Lung (tissue), 12 donors: ENCODE results near the gene AKT2. TPM values are rescaled to one million over a fixed set of nuclear protein-coding genes. Genes with fewer than 3 reads are reported as not detected.

Experiments used
- ATAC-seq: fragments of 200-7000 bp; cut with Tn5 transposase; one replicate; pipeline ENCODE4 v1.9.1; 2020; ENCODE audit warnings: moderate number of reproducible peaks; ENCODE audit not compliant: insufficient read depth, low FRiP score
- DNase-seq, 3 donors: peaks; one replicate each; pipeline ENCODE4 v3.0.0-alpha.2; 2013 to 2017
- H3K27ac ChIP-seq, 2 donors: one replicate each; pipeline ENCODE4 v1.5.1; 2013; ENCODE audit warnings: mild to moderate bottlenecking in 2 of 2, moderate library complexity in 2 of 2, control low read depth in 1 of 2, inconsistent platforms in 1 of 2, low read depth in 1 of 2, low read length in 1 of 2
- H3K27me3 ChIP-seq, 3 donors: one replicate each; pipeline ENCODE4 v1.5.1; 2013; ENCODE audit warnings: low read length in 2 of 3; ENCODE audit not compliant: control insufficient read depth in 3 of 3, insufficient read depth in 3 of 3
- H3K36me3 ChIP-seq, 4 donors: one replicate each; pipeline ENCODE4 v1.5.1; 2013; ENCODE audit warnings: low read length in 4 of 4, mild to moderate bottlenecking in 1 of 4, moderate library complexity in 1 of 4; ENCODE audit not compliant: control insufficient read depth in 4 of 4, insufficient read depth in 4 of 4
- H3K4me1 ChIP-seq, 5 donors: one replicate each; pipeline ENCODE4 v1.5.1; 2013; ENCODE audit warnings: low read length in 5 of 5, mild to moderate bottlenecking in 2 of 5, moderate library complexity in 1 of 5; ENCODE audit not compliant: control insufficient read depth in 5 of 5, insufficient read depth in 5 of 5
- H3K4me3 ChIP-seq: one replicate; pipeline ENCODE4 v1.5.1; 2013; ENCODE audit warnings: mild to moderate bottlenecking, control low read depth, moderate library complexity
- H3K9ac ChIP-seq, 2 donors: one replicate each; pipeline ENCODE4 v1.5.1; 2013; ENCODE audit warnings: low read length in 2 of 2, control low read depth in 1 of 2; ENCODE audit not compliant: insufficient read depth in 1 of 2
- H3K9me3 ChIP-seq, 4 donors: one replicate each; pipeline ENCODE4 v1.5.1; 2013; ENCODE audit warnings: low read length in 3 of 4, mild to moderate bottlenecking in 1 of 4, moderate library complexity in 1 of 4; ENCODE audit not compliant: control insufficient read depth in 4 of 4, insufficient read depth in 3 of 4
- WGBS, 2 donors: extraction: QIAGEN DNeasy Blood & Tissue Kit; methylation state at CpG; one replicate each; pipeline ENCODE4 v1.1.7; 2013; 5-methylcytosine and 5-hydroxymethylcytosine counted together
- polyA plus RNA-seq, 2 donors: library from polyadenylated mRNA; stranded (reverse); fragments of 200-250 nt; gene quantifications; one replicate each; pipeline ENCODE4 v1.2.1, GENCODE V29; 2013
- total RNA-seq, 2 donors: library from RNA; depleted of rRNA in 1 of 2; stranded (reverse); fragments of >200 nt in 1 of 2; gene quantifications; one replicate each; pipeline ENCODE4 v1.2.1, GENCODE V29; 2014 to 2021
- TF ChIP-seq, protein P1 (sequence below): IDR thresholded peaks from 2 replicates; pipeline ENCODE4 v1.5.1; 2012; ENCODE audit warnings: mild to moderate bottlenecking; ENCODE audit errors: control extremely low read depth, extremely low read depth
- donor health status: control.
- donor health status: control.
- donor health status: Bipolar disorder and iron deficiency.
- donor health status: healthy.
- donor health status: DM: yes; HTN: yes; CAD: no.

AKT2 gene
- total and polyA plus RNA-seq, 4 donors = 62.3 to 138 (median 93.1) TPM

GRCh38 chr19:40280608-40281221 lies 4.4 kb downstream of the AKT2 start:
- ATAC-seq = no peak
- peak overlapping the region in 1 of 2 donors; percentile 42 for H3K27ac ChIP-seq
- H3K9ac ChIP-seq = no peak overlapping the region

DNA sequence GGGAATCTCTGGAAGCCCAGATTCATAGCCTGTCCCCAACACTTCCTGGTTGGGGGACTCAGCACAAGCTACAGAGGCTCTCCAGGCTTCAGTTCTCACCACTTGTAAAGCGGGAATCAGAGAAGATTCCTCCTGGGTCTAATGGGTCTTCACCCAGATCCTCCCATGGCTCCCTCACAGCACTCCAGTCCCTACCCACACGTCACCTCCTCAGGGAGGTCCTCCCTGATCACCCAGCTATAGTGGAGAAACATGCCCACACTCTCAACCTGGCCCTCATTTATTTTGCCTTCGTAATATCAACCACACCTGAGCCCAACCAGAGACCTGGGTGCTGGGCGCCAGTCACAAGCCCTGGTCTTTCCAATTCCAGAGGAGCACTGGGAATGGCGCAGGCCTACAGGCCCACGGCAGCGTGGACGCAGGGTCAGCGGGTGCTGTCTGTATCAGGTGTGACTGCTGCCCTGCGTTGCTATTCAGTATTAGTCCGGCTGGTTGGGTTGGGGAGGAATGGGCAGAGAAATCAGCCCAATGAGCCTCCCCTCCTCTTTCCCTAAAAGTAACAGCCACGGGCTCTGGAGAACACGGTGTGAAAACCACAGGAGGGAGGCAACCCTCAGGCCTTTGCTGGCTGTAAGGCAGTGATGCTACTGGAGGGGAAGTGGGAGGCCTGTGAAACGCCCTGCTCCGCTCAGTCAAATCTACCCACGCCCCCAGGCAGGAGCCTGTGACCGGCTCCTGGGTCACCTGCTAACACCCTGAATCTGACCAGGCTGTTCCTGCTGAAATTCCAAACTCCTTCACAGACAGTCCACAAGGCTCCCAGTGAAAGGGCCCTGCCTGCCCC lies 5.2 kb downstream of the AKT2 start:
- H3K4me3 ChIP-seq = no peak overlapping the region
- H3K27me3 ChIP-seq = no peaks in the 10 kb centered on the region
- H3K27ac ChIP-seq = peak overlapping the region; percentile 16 to 42
- H3K9ac ChIP-seq = peak overlapping the region in 1 of 2 donors; percentile 63
- H3K9me3 ChIP-seq = no peaks in the 10 kb centered on the region
- 65 to 83% methylated on average over 17 of the region's 17 CpGs for WGBS, 2 donors
- H3K4me1 ChIP-seq = peaks cover 18 to 48% (median 20%) of the 10 kb centered on the region in 5 donors
- ATAC-seq (no peak), DNase-seq (no peak)
- peaks cover 0 to 7% (median 3%) of the 10 kb centered on the region in 4 donors for H3K36me3 ChIP-seq
- TF ChIP-seq, protein P1, sequence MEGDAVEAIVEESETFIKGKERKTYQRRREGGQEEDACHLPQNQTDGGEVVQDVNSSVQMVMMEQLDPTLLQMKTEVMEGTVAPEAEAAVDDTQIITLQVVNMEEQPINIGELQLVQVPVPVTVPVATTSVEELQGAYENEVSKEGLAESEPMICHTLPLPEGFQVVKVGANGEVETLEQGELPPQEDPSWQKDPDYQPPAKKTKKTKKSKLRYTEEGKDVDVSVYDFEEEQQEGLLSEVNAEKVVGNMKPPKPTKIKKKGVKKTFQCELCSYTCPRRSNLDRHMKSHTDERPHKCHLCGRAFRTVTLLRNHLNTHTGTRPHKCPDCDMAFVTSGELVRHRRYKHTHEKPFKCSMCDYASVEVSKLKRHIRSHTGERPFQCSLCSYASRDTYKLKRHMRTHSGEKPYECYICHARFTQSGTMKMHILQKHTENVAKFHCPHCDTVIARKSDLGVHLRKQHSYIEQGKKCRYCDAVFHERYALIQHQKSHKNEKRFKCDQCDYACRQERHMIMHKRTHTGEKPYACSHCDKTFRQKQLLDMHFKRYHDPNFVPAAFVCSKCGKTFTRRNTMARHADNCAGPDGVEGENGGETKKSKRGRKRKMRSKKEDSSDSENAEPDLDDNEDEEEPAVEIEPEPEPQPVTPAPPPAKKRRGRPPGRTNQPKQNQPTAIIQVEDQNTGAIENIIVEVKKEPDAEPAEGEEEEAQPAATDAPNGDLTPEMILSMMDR = no peak

More at GRCh38 chr19:40280608-40281221, 4.4 kb downstream of the AKT2 start:
- peaks cover 0 to 7% (median 3%) of the 10 kb centered on the region in 4 donors for H3K36me3 ChIP-seq
- no peaks in the 10 kb centered on the region for H3K27me3 ChIP-seq
- no peaks in the 10 kb centered on the region for H3K9me3 ChIP-seq
- no peak for DNase-seq
- WGBS, 2 donors = 67 to 74% methylated on average over 10 of the region's 10 CpGs
- TF ChIP-seq, protein P1 = no peak
- no peak overlapping the region for H3K4me3 ChIP-seq
- peaks cover 16 to 48% (median 20%) of the 10 kb centered on the region in 5 donors for H3K4me1 ChIP-seq

GRCh38 chr19:40279120-40279551 lies 6.0 kb downstream of the AKT2 start:
- peaks cover 17 to 56% (median 23%) of the 10 kb centered on the region in 5 donors for H3K4me1 ChIP-seq
- DNase-seq = peak; percentile 83 to 93 (median 84)
- WGBS, 2 donors = 46 to 47% methylated on average over 14 to 15 of the region's 15 CpGs

More at GRCh38 chr19:40279120-40279551, 6.0 kb downstream of the AKT2 start:
- H3K9me3 ChIP-seq = no peaks in the 10 kb centered on the region
- H3K4me3 ChIP-seq = no peak overlapping the region
- peak overlapping the region in 1 of 2 donors; percentile 57 for H3K9ac ChIP-seq
- H3K27ac ChIP-seq = peak overlapping the region in 1 of 2 donors; percentile 42
- no peaks in the 10 kb centered on the region for H3K27me3 ChIP-seq
- ATAC-seq = no peak
- TF ChIP-seq, protein P1 = no peak
- peaks cover 0 to 7% (median 3%) of the 10 kb centered on the region in 4 donors for H3K36me3 ChIP-seq
